WERI-Rb-1 (cell line): ENCODE results near the gene TMOD3.

Experiments used
- DNase-seq: peaks from one replicate; pipeline ENCODE4 v3.0.0-alpha.2; 2020
- H3K27ac ChIP-seq: fragments of 250-450 bp; sonication (Bioruptor Pico); 2 replicates; pipeline ENCODE4 v1.5.1; 2020; ENCODE audit warnings: mild to moderate bottlenecking, moderate library complexity
- H3K27me3 ChIP-seq: fragments of 250-450 bp; sonication (Bioruptor Pico); 2 replicates; pipeline ENCODE4 v1.5.1; 2021; ENCODE audit warnings: mild to moderate bottlenecking, low read depth, moderate library complexity; ENCODE audit not compliant: insufficient read depth, severe bottlenecking
- H3K36me3 ChIP-seq: fragments of 250-450 bp; sonication (Bioruptor Pico); 2 replicates; pipeline ENCODE4 v1.5.1; 2020; ENCODE audit warnings: mild to moderate bottlenecking, moderate library complexity
- H3K4me3 ChIP-seq: 2 replicates; pipeline ENCODE4 v1.5.1; 2011; ENCODE audit warnings: low read depth, mild to moderate bottlenecking, control low read depth, low read length
- H3K9me3 ChIP-seq: fragments of 250-450 bp; sonication (Bioruptor Pico); 2 replicates; pipeline ENCODE4 v1.5.1; 2021; ENCODE audit warnings: mild to moderate bottlenecking, moderate library complexity; ENCODE audit not compliant: severe bottlenecking
- TF ChIP-seq, protein P1 (sequence below): IDR thresholded peaks from 2 replicates; pipeline ENCODE4 v1.5.1; 2011; ENCODE audit warnings: low read depth, mild to moderate bottlenecking, control low read depth, inconsistent platforms, low read length

Gene TMOD3

DNA sequence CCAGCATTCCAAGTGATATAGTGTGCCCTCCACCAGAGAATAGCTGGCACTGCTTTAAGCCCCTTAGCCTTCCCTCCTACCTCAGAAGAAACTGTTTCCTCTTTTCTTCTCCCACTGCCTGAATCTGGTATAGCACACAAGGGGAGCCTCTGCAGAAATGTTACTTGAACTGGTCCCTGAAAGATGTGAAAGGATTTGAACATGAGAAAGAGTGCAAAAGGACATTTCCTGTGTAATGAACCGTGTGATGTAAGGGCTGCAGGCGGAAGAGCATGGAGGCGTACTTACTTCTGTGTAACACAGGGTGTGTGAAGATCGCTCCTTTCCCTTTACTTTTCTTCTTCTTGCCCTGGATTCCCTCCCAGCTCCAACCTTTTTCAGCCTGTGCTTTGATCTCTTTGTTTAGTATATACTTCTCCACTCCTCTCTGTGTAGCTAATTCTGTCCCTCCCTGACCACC, 8.4 kb downstream of the TMOD3 start:
- H3K27ac ChIP-seq = no peak overlapping the region
- DNase-seq = no peak
- TF ChIP-seq, protein P1, sequence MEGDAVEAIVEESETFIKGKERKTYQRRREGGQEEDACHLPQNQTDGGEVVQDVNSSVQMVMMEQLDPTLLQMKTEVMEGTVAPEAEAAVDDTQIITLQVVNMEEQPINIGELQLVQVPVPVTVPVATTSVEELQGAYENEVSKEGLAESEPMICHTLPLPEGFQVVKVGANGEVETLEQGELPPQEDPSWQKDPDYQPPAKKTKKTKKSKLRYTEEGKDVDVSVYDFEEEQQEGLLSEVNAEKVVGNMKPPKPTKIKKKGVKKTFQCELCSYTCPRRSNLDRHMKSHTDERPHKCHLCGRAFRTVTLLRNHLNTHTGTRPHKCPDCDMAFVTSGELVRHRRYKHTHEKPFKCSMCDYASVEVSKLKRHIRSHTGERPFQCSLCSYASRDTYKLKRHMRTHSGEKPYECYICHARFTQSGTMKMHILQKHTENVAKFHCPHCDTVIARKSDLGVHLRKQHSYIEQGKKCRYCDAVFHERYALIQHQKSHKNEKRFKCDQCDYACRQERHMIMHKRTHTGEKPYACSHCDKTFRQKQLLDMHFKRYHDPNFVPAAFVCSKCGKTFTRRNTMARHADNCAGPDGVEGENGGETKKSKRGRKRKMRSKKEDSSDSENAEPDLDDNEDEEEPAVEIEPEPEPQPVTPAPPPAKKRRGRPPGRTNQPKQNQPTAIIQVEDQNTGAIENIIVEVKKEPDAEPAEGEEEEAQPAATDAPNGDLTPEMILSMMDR = no peak

DNA sequence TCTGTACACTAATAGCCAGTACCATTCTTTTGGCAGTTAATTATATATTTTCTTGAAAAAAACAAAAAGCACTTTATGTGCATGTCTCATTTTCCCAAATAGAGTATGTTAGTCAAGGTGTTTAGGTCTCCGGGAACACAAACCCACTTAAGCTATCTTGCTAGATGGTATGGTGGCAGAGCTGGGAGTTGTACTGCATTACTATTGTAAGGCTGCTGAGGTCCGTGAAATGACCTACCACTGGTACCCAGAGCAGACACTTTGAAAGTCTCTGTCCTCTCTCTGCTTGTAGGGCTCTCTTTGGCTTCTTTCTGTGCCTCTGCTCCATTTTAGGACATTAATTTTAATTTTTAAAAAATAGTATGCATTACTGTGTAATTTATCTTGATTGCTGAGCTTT, 8.8 kb downstream of the TMOD3 start:
- H3K36me3 ChIP-seq = no peaks in the 10 kb centered on the region

More for the DNA sequence above, 8.4 kb downstream of the TMOD3 start:
- H3K36me3 ChIP-seq = no peaks in the 10 kb centered on the region
- H3K9me3 ChIP-seq = no peaks in the 10 kb centered on the region
- H3K27me3 ChIP-seq = no peaks in the 10 kb centered on the region
- no peak overlapping the region for H3K4me3 ChIP-seq

DNA sequence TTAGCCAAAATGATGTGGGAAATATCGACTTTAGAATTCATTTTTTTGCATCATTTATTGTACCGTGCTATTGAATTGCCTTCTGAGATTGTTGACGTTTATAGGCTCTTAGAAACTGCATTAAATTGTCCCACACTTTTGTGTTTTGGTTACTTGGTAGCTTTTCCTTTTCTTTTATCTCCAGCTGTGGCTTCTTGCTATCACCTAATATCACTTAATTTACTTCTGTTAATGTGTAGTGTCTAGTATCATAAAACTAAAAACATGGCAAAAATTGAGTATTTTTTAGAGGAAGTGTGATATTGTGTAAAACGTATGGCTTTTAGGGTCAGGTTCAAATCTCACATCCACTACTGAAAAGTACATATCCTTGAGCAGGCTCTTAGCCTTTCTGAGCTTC, 11.2 kb downstream of the TMOD3 start:
- Histone ChIP-seq H3K27me3 (no peaks in the 10 kb centered on the region), H3K9me3 (no peaks in the 10 kb centered on the region), H3K27ac (no peak overlapping the region), H3K36me3 (no peaks in the 10 kb centered on the region), H3K4me3 (no peak overlapping the region)
- DNase-seq = no peak
- TF ChIP-seq, protein P1 = no peak

More for the DNA sequence above, 8.8 kb downstream of the TMOD3 start:
- no peak for DNase-seq
- TF ChIP-seq, protein P1 = no peak
- Histone ChIP-seq H3K4me3 (no peak overlapping the region), H3K27me3 (no peaks in the 10 kb centered on the region), H3K27ac (no peak overlapping the region), H3K9me3 (no peaks in the 10 kb centered on the region)

DNA sequence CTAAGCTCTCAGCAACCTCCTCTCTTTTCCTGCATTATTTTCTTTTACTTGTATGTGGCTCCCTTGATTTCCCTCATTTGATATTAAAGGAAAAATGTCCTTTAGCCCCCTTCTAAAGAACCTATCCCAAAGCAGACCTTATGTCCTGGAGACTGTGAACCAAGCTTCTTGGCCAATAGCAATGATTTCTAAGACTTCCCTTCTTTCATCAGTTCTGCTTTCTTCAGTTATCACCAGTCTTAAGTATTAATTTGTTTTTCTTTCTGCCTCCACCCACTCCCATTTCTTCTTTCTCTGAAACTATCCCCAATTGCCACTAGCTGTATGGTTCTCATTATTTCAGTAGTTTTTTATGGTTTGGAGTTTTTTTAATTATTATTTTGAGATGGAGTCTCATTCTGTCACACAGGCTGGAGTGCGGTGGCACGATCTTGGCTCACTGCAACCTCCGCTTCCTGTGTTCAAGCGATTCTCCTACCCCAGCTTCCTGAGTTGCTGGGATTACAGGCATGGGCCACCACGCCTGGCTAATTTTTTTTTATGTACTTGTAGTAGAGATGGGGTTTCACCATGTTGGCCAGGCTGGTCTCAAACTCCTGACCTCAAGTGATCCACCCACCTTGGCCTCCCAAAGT, 12.1 kb downstream of the TMOD3 start:
- Histone ChIP-seq H3K36me3 (no peaks in the 10 kb centered on the region), H3K27ac (no peak overlapping the region), H3K9me3 (no peaks in the 10 kb centered on the region), H3K4me3 (no peak overlapping the region), H3K27me3 (no peaks in the 10 kb centered on the region)
- TF ChIP-seq, protein P1 = no peak
- no peak for DNase-seq

DNA sequence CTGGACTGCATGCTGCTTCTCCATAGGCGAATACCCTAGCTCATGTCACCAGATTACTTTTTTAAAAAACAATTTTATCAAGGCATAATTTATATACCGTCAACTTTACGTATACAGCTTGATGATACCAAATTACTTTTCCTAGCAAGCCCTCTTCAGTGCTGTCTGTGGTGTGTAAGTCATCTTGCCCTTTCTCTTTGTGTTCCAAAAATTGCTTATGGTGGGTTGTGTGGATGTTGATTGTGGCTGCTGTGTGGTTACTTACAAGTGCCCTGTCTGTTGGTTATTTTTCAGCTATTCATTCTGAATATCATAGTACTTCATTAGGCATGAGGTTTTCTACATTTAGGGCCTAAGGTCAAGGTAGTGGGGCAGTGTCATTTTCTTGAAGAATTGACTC, 12.8 kb downstream of the TMOD3 start:
- Histone ChIP-seq H3K36me3 (no peaks in the 10 kb centered on the region), H3K27ac (no peak overlapping the region), H3K4me3 (no peak overlapping the region), H3K9me3 (no peaks in the 10 kb centered on the region), H3K27me3 (no peaks in the 10 kb centered on the region)
- no peak for DNase-seq
- TF ChIP-seq, protein P1 = no peak
